ENCODE measurements around the gene ISG15.
A peak's percentile ranks its signal among the peaks of the same experiment; 100 is the strongest.
"Not testable (repeated sequence)": the region's sequence is repeated elsewhere in the genome, so short reads cannot be mapped to it uniquely, and the experiment has no call there.

Gene ISG15

DNA sequence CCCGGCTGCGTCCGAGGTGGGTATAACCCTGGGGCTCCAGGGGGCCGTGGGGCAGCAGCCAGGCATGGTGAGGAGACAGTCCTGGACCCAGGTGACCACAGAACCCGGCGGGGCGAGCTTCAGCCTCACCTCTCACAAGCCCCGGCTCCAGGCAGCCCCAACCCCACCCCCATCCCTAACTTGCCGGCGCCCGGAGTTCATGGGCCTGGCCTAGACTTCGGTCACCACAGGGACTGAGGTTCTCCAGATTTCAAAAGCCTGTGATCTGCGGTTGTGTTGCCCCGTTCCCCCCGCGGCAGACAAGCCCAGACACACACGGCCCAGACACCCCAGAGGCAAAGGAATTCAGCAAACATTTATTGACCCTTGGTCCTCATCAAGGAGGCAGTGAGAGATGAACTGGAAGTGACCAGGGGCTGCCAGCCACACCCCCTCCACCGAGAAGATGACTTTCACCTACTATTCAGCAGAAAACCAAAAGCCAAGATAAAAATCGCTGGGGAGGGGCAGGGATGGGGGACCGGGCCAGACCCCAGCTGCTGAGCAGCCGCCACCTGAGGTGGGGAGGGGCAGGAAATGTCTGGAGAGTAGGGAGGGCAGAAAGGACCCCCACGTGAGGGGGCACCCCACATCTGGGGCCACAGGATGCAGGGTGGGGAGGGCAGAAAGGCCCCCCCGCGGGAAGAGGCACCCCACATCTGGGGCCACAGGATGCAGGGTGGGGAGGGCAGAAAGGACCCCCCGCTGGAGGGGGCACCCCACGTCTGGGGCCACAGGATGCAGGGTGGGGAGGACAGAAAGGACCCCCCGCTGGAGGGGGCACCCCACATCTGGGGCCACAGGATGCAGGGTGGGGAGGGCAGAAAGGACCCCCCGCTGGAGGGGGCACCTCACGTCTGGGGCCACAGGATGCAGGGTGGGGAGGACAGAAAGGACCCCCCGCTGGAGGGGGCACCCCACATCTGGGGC is 17.3 kb upstream of the ISG15 start:
- no peak for DNase-seq

DNA sequence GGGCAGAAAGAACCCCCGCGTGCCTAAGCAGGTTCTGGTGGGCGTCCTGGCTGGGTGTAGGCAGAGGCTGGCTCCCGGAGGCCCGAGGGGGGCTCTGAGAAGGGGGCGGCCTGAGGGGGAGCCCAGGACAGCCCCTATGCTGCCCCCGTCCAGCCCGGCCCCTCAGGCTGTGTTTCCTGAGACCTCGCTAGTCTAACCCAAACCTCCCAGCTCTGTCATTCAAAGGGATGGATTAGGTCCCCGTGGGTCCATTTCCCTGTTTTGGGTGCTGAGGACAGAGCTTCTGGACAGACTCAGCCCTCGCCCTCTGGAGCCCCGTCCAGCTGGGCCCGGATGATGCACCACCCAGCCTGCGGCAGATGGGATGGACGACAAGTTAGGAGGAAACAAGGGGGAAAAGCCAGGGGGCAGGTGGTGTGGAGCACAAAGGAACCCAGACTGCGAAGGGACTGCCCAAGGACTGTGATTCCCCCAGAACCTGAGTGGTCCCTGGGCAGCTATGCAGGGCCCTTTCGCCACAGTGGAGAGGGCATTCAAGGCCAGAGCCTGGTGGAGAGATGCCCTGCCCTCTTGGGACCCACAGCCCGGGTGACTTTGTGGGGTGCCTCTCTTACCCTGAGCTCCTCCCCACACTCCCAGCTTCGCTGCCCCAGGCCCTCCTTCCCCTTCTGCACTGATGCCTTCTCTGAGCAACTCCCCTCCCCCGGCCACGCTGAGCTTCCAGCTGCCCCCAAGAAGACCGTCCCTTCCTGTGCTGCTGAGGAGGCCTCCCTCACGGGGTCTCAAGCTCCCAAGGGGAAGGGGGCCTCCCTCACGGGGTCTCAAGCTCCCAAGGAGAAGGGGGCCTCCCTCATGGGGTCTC is 16.2 kb upstream of the ISG15 start:
- DNase-seq, result no peak

DNA sequence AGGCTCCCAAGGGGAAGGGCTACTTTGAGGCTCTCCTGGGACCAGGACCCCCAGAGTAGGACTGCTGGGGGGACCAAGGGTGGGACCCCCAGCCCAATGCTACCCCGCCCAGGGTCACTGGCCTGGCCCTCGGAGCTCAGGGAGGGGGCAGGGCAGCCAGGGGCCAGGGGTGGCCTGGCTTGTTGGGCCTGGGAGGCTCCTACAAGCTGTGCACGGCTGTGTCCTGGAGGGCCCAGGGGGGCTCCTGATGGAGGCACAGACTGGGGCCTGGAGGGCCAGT is 15.6 kb upstream of the ISG15 start:
- no peak for DNase-seq

DNA sequence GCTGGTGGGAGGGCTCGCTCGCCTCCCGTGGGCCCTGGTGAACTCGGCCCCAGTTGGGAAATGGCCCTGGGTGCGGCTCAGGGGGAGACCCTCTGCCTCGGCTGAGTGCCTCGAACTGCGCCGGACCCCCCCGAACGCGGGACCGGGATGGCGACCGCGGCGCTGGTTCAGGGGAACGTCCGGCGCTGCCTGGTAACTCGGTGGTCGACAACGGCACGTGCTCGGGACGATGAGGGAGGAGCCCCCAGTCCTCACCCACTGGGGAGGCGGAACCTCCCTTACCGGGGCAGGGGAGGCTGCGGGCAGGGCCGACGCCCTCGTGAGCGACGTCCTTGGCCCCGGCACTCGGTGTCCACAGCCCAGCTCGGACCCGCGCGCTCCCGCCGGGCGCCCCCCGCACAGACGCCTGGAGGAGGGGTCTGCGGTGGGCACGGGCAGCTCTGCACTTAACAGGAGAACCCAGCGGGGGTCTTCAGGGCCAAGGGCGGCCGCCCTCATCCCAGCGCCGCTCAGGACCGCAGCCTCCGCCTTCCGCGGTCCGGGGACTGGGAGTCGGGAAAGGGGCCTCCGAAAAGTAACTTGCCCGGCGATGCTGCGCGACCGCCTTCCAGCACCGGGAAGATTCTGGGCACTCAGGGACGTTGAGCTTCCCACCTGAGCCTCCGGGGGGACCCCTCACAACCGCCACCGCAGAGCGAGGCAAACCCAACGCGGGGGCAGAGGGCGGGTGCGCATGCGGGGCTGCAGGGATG is 15.1 kb upstream of the ISG15 start:
- DNase-seq, result no peak

DNA sequence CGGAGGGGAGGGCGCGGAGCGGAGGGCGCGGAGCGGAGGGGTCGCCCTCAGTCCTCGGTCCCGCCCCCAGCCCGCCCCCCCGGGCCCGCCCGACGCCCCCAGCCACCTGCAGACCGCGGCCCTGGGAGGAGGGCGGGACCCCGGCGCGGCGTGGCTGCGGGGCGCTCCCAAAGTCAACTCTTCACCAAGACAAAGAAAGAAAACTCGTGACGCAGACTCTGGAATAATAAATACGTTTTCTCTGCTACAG is 14.6 kb upstream of the ISG15 start:
- DNase-seq, result peak; percentile 33

DNA sequence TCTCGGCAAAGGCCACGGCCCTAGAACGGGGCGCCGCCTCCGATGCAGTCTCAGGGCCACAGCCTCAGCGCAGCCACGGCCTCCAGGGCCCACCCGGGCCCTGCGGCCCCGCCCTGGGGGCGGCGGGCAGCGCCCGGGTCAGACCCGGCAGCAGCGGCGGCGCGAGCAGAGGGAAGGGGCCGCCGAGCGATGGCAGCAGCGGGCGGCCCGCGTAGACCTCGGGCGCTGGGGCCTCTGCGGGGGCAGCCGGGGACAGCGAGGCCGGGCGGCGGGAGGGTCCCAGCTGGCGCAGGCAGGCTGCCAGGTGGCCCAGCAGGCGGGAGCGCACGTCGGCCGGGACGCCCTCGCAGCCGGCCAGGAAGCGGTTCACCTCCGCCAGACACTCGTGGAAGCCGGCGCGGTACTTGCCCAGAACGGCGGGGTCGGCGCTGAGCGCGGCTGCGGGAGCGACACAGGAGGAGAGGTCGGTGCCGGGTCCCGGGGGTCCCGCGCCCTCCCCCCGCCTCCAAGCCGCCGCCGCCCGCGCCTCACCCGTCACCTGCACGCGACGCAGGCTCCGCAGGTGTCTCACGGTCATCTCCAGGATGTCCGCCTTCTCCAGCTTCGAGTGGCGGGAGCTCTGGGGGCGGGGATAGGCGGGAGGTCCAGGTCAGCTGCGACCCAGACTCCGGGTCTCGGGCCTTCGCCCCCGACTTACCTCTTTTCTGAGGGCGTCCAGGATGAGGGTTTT is 14.1 kb upstream of the ISG15 start:
- no peak for DNase-seq

DNA sequence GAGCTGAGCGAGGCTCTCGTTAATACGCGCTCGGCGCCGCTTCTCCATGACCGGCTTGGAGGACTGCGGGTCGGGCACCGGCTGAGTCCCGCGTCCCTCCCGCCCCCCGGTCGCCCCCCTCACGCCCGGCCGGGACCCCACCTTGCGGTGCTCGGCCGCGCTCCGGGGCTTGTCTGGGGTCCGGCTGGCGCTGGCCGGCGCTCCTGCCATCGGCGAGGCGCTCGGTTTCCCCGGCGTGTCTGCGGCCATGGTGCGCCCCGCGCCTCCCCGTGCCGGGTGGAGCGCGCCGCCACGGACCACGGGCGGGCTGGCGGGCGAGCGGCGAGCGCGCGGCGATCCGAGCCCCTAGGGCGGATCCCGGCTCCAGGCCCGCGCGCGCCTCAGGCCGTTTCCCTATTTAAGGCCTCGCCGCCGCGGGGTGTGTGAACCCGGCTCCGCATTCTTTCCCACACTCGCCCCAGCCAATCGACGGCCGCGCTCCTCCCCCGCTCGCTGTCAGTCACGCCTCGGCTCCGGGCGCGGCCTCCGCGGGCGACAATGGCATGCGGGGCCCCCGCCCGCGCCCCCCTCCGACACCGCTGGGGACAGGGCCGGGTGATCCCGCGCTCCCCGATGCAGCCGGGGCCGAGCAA is 13.5 kb upstream of the ISG15 start, which contains the start of gene HES4:
TSS of gene HES4 (minus strand) at position 373 of the 632 bp plus-strand sequence. CDS start at position 249, 124 bp downstream.
- DNase-seq, result peak; percentile 73

DNA sequence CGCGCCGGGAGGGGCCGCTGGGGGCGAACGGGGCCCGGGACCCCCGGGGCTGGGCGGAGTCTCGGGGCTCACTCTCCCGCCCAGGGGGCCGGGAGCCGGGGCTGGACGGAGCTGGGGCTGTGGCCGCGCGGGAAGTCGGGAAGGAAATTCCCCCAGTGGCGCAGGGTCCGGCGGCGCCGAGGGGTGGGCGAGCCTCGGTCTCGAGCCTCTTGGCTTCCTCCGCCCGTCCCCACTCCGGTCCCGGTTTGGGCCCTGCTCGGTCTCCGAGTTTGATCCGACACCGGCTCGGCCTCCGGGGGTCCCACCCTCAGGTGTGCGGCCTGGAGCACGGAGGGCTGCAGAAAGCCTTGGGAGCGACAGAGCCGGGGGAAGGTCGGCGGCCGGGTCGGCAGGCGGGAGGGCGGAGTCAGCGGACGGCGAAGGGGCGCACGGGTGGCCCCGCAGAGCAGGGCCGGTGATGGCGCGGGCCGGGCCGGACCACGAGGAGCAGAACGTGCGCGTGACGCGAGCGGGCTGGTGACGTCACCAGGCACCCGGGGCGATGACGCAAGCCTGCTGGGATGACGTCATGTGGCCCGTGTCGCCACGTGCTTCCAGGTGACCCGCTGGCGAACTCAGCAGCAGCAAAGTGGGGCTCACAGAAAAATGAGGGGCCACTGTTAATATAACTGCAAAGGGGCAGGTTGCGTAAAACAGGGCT is 12.8 kb upstream of the ISG15 start:
- DNase-seq, result peak; percentile 68

DNA sequence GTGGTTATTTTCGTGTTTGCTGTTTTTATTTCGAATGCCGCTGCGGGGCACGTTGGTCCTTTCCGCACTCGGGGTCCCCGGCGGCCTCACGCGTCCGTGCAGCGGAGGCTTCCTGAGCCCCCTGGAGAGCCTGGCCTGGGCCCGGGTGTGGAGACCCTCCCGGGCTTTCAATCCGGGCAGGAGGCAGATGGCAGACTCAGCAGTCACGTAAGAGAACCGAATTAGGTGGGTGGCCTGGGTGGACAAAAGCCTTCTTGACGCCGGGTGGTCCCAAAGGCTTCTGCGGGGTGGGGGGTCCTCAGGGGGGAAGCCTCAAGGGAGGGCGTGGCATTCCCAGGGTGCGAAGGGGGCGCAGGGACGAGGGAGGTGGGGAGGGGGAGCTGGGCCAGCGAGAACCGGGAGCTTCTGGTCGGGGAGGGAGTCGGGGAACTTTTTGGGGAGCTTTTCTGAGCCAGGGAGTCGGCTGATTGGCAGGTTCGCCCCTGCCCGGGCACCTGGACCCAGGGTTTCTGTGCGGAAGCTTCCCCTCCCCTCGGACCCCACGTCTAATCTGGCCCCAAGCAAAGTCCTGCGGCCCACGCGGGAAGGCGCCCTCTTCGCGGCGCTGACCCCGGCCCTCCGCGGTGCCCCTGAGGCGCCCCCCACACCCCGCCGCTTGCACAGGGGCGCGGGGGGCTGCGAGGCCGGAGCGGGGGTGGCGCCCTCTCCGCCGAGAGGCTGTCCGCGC is 12.1 kb upstream of the ISG15 start:
- no peak for DNase-seq

DNA sequence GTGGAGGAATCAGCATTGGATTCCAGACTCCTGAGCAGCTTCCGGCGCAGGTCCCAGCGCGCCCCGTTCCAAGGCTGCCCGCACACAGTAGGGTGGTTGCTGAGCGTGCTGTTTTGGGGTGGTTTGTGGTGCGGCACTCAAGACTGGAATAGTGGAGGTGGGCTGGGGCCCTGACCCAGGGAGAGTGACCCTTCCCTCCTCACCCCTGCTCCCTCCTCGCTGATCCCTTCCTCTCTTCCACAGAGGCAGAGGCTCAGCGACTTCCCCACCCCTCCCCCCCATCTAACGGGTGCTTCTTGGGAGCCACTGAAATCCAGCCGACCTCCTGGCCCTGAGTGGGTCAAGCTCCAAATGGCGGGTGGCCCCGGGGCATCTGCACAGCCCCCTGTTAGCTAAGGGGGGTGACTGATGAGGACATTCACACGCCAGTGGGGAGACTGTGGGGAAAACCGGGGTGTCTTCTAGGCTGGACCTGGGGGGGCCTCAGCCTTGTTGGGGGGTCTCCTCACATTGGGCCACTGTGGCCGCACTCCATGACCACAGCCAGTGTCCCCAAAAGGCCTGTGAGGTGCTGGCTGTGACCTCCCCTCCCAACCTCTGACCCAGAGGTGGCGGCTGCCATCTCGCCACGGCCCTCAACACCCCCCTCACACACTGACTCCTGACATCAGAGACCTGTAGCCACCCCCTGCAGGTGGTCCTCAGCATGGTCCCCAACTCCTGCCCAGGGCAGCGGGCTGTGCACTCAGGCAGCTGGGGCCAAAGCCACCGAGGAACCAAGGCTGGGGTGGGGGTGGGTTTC is 9.5 kb upstream of the ISG15 start:
- no peak for DNase-seq

DNA sequence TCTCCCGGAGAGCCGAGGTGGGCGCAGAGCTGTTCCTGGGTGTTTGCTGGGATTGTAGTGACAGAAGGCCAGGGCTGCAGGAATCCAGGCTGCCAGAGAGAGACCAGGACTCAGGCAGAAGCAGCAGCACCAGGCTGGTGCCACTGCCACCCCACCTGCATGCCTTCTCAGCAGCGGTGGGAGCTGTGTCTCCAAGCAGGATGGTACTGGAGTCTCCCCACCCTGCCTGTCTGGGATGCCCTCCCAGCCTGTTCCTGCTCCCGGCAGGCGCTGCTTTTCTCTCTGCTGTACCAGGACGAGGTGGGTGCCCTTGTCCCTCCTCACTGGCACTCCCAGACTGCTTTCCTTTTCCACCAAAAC is 8.9 kb upstream of the ISG15 start:
- DNase-seq, result no peak

DNA sequence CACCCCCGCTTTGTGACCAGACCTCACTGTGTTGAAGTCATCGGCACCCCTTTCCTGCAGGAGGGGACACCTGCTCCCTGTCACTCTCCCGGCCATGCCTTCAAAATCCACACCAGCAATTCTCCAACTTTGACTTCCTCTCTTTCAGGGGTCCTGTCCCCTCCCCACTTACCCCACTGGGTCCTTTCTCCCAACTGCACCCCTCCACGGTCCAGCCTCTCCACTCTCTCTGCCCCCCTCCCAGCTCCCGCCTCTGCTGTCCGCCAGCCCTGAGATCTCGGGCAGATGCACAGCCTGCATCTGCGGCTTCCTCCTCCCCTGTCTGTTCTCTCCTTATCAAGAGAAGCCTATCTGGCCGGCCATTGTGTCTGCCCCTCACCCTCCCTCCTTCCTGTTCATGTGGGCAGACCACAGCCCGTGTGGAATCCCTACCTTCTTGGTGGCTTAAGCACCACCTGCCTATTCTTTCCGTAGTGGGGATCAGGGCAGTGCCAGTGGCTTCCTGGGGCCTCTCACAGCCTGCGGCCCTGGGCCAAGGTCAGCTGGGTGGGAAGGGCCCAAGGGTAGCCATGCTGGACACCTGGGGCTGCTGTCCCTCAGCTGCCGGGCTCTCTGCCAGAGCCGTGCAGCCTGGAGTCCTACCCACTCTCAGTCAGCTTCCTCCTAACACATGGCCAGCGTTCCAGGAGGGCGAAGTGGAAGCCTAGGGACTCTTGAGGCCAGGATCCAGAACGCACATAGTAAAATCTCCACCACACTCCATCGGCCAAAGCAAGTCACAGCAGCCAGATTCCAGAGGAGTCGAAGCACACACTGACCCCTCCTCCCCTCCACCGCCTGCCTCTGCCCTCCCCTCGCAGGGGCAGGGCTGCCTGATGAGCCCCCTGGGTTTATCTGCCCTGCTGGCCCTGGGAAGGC is 8.3 kb upstream of the ISG15 start:
- peak; percentile 25 for DNase-seq

DNA sequence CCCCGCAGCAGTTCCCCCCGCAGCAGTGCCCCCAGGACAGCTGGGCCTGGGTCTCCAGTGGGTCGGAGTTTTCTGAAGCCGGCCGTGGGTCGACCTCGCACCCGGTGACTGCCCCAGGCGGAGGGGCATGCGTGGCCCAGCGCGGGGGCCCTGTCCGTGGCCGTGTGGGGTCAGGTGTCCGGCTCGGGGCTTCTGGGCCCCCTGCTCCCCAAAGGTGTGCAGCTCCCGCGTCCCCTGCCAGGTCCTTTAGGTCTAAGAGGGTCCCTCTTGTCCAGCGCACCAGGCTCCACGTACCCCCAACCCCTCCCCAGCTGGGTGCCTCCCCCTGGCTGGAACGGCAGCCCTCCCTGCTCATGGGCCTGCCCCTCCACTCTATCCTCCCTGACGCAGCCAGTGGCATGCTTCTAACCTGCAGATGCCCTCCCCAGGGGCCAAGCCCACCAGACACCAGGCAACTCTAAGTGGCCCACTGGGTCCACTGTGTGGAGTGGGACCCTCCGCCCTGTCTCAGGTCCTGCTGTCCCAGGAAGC is 7.5 kb upstream of the ISG15 start:
- no peak for DNase-seq

DNA sequence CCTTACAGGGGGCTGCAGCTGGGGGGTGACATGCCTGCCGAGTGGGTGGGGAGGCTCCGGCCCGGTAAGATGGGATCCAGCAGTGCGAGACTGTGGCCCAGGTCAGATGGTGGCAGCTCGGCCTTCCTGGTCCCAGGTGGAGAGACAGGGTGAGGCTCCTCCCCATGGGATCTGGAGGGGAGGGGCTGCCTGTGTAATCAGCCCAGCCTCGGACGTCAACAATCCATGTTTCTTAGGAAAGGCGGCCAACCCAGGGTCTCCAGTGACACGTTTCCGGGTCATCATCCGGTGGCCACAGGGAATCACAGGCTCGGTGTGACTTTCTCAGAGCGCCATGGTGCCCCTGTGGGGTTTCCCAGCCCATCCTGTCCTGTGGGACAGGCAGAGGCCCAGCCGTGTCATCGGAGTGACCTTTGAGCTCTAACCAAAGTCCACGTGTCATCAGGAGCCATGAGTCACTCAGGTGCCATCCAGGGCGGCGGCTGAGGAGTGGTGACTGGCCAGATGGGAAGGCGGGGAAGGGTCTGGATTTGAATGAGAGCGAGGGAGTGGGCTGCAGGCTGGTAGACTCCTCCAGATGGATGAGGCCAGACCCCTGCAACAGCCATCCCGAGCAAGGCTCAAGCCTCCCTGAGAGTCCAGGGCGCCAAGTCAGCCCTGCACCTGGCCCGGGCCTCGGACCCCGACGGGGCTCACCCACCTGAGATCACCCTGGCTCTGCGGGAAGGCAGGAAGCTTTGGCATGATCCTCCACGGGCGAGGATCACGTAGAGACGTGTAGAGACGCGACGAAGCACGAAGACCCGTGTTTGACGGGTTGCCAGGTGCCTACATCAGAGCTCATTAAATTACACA is 6.8 kb upstream of the ISG15 start:
- no peak for DNase-seq

DNA sequence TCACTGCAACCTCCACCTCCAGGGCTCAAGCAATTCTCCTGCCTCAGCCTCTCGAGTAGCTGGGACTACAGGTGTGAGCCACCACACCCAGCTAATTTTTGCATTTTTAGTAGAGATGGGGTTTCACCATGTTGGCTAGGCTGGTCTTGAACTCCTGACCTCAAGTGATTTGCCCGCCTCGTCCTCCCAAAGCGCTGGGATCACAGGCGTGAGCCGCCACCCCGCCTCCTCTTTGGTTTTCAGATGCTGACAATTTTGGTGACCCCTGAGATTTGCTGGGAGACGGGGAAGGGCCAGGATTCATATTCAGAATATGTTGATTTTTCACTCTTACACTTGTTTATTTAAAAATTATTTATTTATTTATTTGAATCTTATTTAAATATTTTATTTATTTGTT is 3.2 kb upstream of the ISG15 start:
- not testable (repeated sequence) for DNase-seq

DNA sequence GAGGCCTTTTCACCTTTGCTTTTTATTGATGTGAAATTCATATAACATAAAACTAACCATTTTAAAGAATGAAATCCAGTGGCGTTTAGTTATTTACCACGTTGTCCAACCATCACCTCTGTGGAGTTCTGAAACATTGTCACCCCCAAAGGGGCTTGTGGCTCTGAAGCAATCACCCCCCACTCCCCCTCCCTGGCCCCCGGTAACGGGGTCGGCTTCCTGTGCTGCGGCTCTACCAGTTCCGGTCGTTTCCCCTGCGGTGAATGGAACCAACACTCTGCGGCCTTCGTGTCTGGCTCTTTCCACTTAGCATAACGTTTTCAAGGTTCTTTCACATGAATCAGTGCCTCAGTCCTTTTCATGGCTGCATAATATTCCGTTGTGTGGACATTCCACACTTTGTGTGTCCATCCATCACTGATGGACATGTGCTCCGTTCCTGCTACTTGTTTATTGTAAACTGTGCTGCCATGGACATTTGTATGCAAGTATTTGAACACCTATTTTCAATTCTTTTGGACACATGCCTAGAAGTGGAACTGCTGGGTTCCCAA is 1.8 kb upstream of the ISG15 start:
- no peak for DNase-seq

DNA sequence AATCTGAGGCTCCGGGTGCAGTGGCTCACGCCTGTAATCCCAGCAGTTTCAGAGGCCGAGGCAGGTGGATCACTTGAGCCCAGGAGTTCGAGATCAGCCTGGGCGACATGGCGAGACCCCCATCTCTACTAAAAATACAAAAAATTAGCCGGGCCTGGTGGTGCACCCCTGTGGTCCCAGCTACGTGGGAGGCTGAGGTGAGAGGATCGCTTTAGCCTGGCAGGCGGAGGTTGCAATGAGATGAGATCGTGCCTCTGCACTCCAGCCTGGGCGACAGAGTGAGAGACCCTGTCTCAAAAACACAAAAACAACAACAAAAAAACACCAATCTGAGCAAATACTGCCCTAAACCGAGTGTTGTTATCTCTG is 577 bp upstream of the ISG15 start:
- not testable (repeated sequence) for DNase-seq

Measured in DMS79 (cell line).